HEK293 (cell line): ENCODE measurements around the gene ACACB.
A peak's percentile ranks its signal among the peaks of the same experiment; 100 is the strongest.

Experiments
- CTCF ChIA-PET: fragments of 350-600 bp; formaldehyde crosslinking; extraction: SDS; loops from one replicate; lab custom pipeline; 2021; ENCODE audit warnings: antibody characterized with exemption; lab: Yijun Ruan, JAX
- POLR2A ChIA-PET: fragments of 300-600 bp; formaldehyde crosslinking; extraction: SDS; loops from one replicate; lab custom pipeline; 2020; ENCODE audit warnings: antibody characterized with exemption, inconsistent platforms; lab: Yijun Ruan, JAX
- H3K27ac ChIP-seq: fragments of 200-500 bp; sonication (Bioruptor generic); 2 replicates; pipeline ENCODE4 v1.5.1; 2014; ENCODE audit warnings: low read depth, low read length, control low read depth, inconsistent platforms; ENCODE audit errors: extremely low read depth
- H3K36me3 ChIP-seq, 2 experiments: fragments of 200-500 bp in 1 of 2; sonication (Bioruptor generic) in 1 of 2; 1 replicate in 1 of 2; 2 replicates in 1 of 2; pipeline ENCODE4 v1.5.1; 2014 to 2017; ENCODE audit warnings: inconsistent platforms in 2 of 2, low read length in 2 of 2; ENCODE audit not compliant: control insufficient read depth in 2 of 2, insufficient read depth in 1 of 2
- H3K4me1 ChIP-seq: fragments of 200-500 bp; sonication (Bioruptor generic); 2 replicates; pipeline ENCODE4 v1.5.1; 2014; ENCODE audit warnings: mild to moderate bottlenecking, low read length, inconsistent platforms; ENCODE audit not compliant: control insufficient read depth, insufficient read depth
- H3K4me3 ChIP-seq: 2 replicates; pipeline ENCODE4 v1.5.1; 2011; ENCODE audit warnings: low read depth, mild to moderate bottlenecking, control low read depth, low read length, moderate library complexity
- H3K9me3 ChIP-seq: fragments of 200-500 bp; sonication (Bioruptor generic); 2 replicates; pipeline ENCODE4 v1.5.1; 2014; ENCODE audit warnings: low read depth, low read length, inconsistent platforms; ENCODE audit not compliant: control insufficient read depth, insufficient read depth
- BCL6B ChIP-seq: fragments of 450-650 bp; formaldehyde crosslinking; IDR thresholded peaks from 2 replicates; pipeline ENCODE4 v1.5.1; 2017; ENCODE audit warnings: missing biosample characterization, missing genetic modification characterization
- GLI4 ChIP-seq: fragments of 450-650 bp; formaldehyde crosslinking; IDR thresholded peaks from 2 replicates; pipeline ENCODE4 v1.5.1; 2016; ENCODE audit warnings: missing biosample characterization, missing genetic modification characterization
- HOXA7 ChIP-seq: sonication (generic); formaldehyde crosslinking; IDR thresholded peaks from 2 replicates; pipeline ENCODE4 v1.8.1; 2022; ENCODE audit warnings: missing genetic modification reagents, borderline replicate concordance
- SETDB1 ChIP-seq: IDR thresholded peaks from one replicate; pipeline ENCODE4 v1.6.1; 2017; ENCODE audit warnings: mild to moderate bottlenecking, low read length, moderate library complexity, mixed read lengths; ENCODE audit not compliant: insufficient read length
- ZBTB7A ChIP-seq: fragments of 450-650 bp; formaldehyde crosslinking; IDR thresholded peaks from 2 replicates; pipeline ENCODE4 v1.5.1; 2016; ENCODE audit warnings: low read depth, missing biosample characterization, missing genetic modification characterization
- ZFHX2 ChIP-seq: fragments of 450-650 bp; formaldehyde crosslinking; conservative IDR thresholded peaks from 2 replicates; pipeline ENCODE4 v1.5.1; 2016; ENCODE audit warnings: missing biosample characterization, missing genetic modification characterization
- ZIC2 ChIP-seq: fragments of 450-650 bp; formaldehyde crosslinking; IDR thresholded peaks from 2 replicates; pipeline ENCODE4 v1.5.1; 2016; ENCODE audit warnings: missing biosample characterization, missing genetic modification characterization
- ZNF132 ChIP-seq: fragments of 450-650 bp; formaldehyde crosslinking; IDR thresholded peaks from 2 replicates; pipeline ENCODE4 v1.5.1; 2017; ENCODE audit warnings: missing biosample characterization, missing genetic modification characterization, borderline replicate concordance
- ZNF155 ChIP-seq: fragments of 450-650 bp; formaldehyde crosslinking; IDR thresholded peaks from 2 replicates; pipeline ENCODE4 v1.5.1; 2016; ENCODE audit warnings: missing biosample characterization, missing genetic modification characterization
- ZNF16 ChIP-seq: fragments of 450-650 bp; formaldehyde crosslinking; IDR thresholded peaks from 2 replicates; pipeline ENCODE4 v1.5.1; 2016; ENCODE audit warnings: low read depth, missing biosample characterization, missing genetic modification characterization
- ZNF202 ChIP-seq: fragments of 450-650 bp; formaldehyde crosslinking; IDR thresholded peaks from 2 replicates; pipeline ENCODE4 v1.5.1; 2016; ENCODE audit warnings: missing biosample characterization, missing genetic modification characterization, borderline replicate concordance
- ZNF214 ChIP-seq: fragments of 450-650 bp; formaldehyde crosslinking; IDR thresholded peaks from 2 replicates; pipeline ENCODE4 v1.5.1; 2017; ENCODE audit warnings: missing biosample characterization, mild to moderate bottlenecking, missing genetic modification characterization, borderline replicate concordance
- ZNF335 ChIP-seq: fragments of 450-650 bp; formaldehyde crosslinking; conservative IDR thresholded peaks from 2 replicates; pipeline ENCODE4 v1.5.1; 2016; ENCODE audit warnings: missing biosample characterization, missing genetic modification characterization
- ZNF366 ChIP-seq: fragments of 450-650 bp; formaldehyde crosslinking; conservative IDR thresholded peaks from 2 replicates; pipeline ENCODE4 v1.5.1; 2016; ENCODE audit warnings: missing biosample characterization, missing genetic modification characterization
- ZNF37A ChIP-seq: fragments of 450-650 bp; IDR thresholded peaks from 2 replicates; pipeline ENCODE4 v1.5.1; 2018; ENCODE audit warnings: missing biosample characterization, missing genetic modification characterization
- ZNF394 ChIP-seq: fragments of 450-650 bp; formaldehyde crosslinking; IDR thresholded peaks from 2 replicates; pipeline ENCODE4 v1.5.1; 2016; ENCODE audit warnings: missing biosample characterization, missing genetic modification characterization, mild to moderate bottlenecking, moderate library complexity, borderline replicate concordance
- ZNF449 ChIP-seq: fragments of 450-650 bp; formaldehyde crosslinking; IDR thresholded peaks from 2 replicates; pipeline ENCODE4 v1.5.1; 2017; ENCODE audit warnings: missing biosample characterization, mild to moderate bottlenecking, missing genetic modification characterization, moderate library complexity
- ZNF561 ChIP-seq: fragments of 450-650 bp; IDR thresholded peaks from 2 replicates; pipeline ENCODE4 v1.5.1; 2018; ENCODE audit warnings: missing biosample characterization, missing genetic modification characterization, borderline replicate concordance
- ZNF623 ChIP-seq: fragments of 450-650 bp; formaldehyde crosslinking; IDR thresholded peaks from 2 replicates; pipeline ENCODE4 v1.5.1; 2016; ENCODE audit warnings: missing biosample characterization, missing genetic modification characterization
- ZNF670 ChIP-seq: fragments of 450-650 bp; formaldehyde crosslinking; IDR thresholded peaks from 2 replicates; pipeline ENCODE4 v1.5.1; 2016; ENCODE audit warnings: missing biosample characterization, missing genetic modification characterization, low read depth
- ZNF768 ChIP-seq: fragments of 450-650 bp; formaldehyde crosslinking; IDR thresholded peaks from 2 replicates; pipeline ENCODE4 v1.5.1; 2018; ENCODE audit warnings: missing biosample characterization, mild to moderate bottlenecking, missing genetic modification characterization
- ZNF843 ChIP-seq: fragments of 450-650 bp; formaldehyde crosslinking; IDR thresholded peaks from 2 replicates; pipeline ENCODE4 v1.5.1; 2016; ENCODE audit warnings: missing biosample characterization, missing genetic modification characterization
- TF ChIP-seq, protein P1 (sequence below): fragments of 450-650 bp; formaldehyde crosslinking; IDR thresholded peaks from 2 replicates; pipeline ENCODE4 v1.5.1; 2016; ENCODE audit warnings: missing biosample characterization, missing genetic modification characterization
- TF ChIP-seq, protein P2 (sequence below): fragments of 450-650 bp; formaldehyde crosslinking; IDR thresholded peaks from 2 replicates; pipeline ENCODE4 v1.5.1; 2017; ENCODE audit warnings: missing biosample characterization, missing genetic modification characterization

Gene ACACB

GRCh38 chr12:109266106-109266879 lies 149.9 kb downstream of the ACACB start:
- CTCF ChIA-PET, result interaction anchor here (0.7 to 6.0 kb wide), 4 partner anchors 33 to 122 kb away, joined by 3 to 93 read pairs (median 29); no protein-coding TSS in a partner anchor
- POLR2A ChIA-PET, result no interaction called here

GRCh38 chr12:109267361-109267760 lies 151.0 kb downstream of the ACACB start:
- CTCF ChIA-PET, result interaction anchor here (0.7 to 6.0 kb wide), 4 partner anchors 88 to 318 kb away, joined by 3 to 93 read pairs (median 4); no protein-coding TSS in a partner anchor
- Histone ChIP-seq H3K4me3 (no peak overlapping the region), H3K36me3 (peaks cover 0 to 19% of the 10 kb centered on the region in 2 experiments; a peak in 2 of 3 replicates), H3K4me1 (no peaks in the 10 kb centered on the region), H3K27ac (no peak overlapping the region), H3K9me3 (no peaks in the 10 kb centered on the region)
- POLR2A ChIA-PET, result interaction anchor here (1.5 kb wide), 1 partner anchor 11 kb away, joined by 3 read pairs; no protein-coding TSS in a partner anchor
- TF ChIP-seq ZIC2 (tag by site-specific recombination), result 0 out of 2 replicates have a peak, but pooled peaks have one; percentile 7
- 0 out of 2 replicates have a peak, but pooled peaks have one; percentile 10 for TF ChIP-seq ZFHX2 (tag by site-specific recombination)
- TF ChIP-seq, protein P1, sequence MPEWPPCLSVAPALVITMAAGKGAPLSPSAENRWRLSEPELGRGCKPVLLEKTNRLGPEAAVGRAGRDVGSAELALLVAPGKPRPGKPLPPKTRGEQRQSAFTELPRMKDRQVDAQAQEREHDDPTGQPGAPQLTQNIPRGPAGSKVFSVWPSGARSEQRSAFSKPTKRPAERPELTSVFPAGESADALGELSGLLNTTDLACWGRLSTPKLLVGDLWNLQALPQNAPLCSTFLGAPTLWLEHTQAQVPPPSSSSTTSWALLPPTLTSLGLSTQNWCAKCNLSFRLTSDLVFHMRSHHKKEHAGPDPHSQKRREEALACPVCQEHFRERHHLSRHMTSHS (tag by site-specific recombination), result no peak
- no peak for TF ChIP-seq ZNF449 (tag by site-specific recombination)

More at GRCh38 chr12:109266106-109266879, 149.9 kb downstream of the ACACB start:
- peaks cover 0 to 19% of the 10 kb centered on the region in 2 experiments; a peak in 2 of 3 replicates for H3K36me3 ChIP-seq
- H3K9me3 ChIP-seq, result no peaks in the 10 kb centered on the region
- no peak for TF ChIP-seq ZNF37A
- TF ChIP-seq ZNF214 (tag by site-specific recombination), result no peak
- TF ChIP-seq ZNF768 (tag by site-specific recombination), result no peak
- TF ChIP-seq ZNF670 (tag by site-specific recombination), result no peak
- H3K4me1 ChIP-seq, result no peaks in the 10 kb centered on the region
- H3K4me3 ChIP-seq, result no peak overlapping the region
- no peak overlapping the region for H3K27ac ChIP-seq

GRCh38 chr12:109268896-109269295 lies 152.5 kb downstream of the ACACB start:
- H3K9me3 ChIP-seq, result no peaks in the 10 kb centered on the region
- no peak overlapping the region for H3K27ac ChIP-seq
- ChIA-PET CTCF (interaction anchor here (1.2 to 2.0 kb wide), 2 partner anchors 109 to 118 kb away, joined by 6 to 12 read pairs; no protein-coding TSS in a partner anchor), POLR2A (no interaction called here)
- no peak for TF ChIP-seq ZNF394 (tag by site-specific recombination)
- no peak for TF ChIP-seq ZNF623 (tag by site-specific recombination)
- TF ChIP-seq, protein P2, sequence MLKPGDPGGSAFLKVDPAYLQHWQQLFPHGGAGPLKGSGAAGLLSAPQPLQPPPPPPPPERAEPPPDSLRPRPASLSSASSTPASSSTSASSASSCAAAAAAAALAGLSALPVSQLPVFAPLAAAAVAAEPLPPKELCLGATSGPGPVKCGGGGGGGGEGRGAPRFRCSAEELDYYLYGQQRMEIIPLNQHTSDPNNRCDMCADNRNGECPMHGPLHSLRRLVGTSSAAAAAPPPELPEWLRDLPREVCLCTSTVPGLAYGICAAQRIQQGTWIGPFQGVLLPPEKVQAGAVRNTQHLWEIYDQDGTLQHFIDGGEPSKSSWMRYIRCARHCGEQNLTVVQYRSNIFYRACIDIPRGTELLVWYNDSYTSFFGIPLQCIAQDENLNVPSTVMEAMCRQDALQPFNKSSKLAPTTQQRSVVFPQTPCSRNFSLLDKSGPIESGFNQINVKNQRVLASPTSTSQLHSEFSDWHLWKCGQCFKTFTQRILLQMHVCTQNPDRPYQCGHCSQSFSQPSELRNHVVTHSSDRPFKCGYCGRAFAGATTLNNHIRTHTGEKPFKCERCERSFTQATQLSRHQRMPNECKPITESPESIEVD (tag by site-specific recombination), result no peak
- TF ChIP-seq GLI4, result no peak
- no peak for TF ChIP-seq SETDB1
- TF ChIP-seq BCL6B (tag by site-specific recombination), result no peak
- no peak for TF ChIP-seq ZNF132
- no peak for TF ChIP-seq ZNF366 (tag by site-specific recombination)
- TF ChIP-seq ZNF16 (tag by site-specific recombination), result no peak
- TF ChIP-seq ZFHX2 (tag by site-specific recombination), result no peak
- TF ChIP-seq ZNF843 (tag by site-specific recombination), result no peak
- TF ChIP-seq ZNF335 (tag by site-specific recombination), result no peak
- TF ChIP-seq ZBTB7A (tag by site-specific recombination), result no peak
- TF ChIP-seq ZNF561 (tag by site-specific recombination), result no peak
- TF ChIP-seq HOXA7 (CRISPR knock-in tag), result no peak
- TF ChIP-seq ZNF202 (tag by site-specific recombination), result no peak
- TF ChIP-seq ZNF155 (tag by site-specific recombination), result no peak
- no peaks in the 10 kb centered on the region for H3K4me1 ChIP-seq
- peaks cover 0 to 19% of the 10 kb centered on the region in 2 experiments; a peak in 1 of 3 replicates for H3K36me3 ChIP-seq
- H3K4me3 ChIP-seq, result no peak overlapping the region
